ENCODE data around the gene CNDP1.
"Not testable (repeated sequence)": the region's sequence is repeated elsewhere in the genome, so short reads cannot be mapped to it uniquely, and the experiment has no call there.

The CNDP1 gene

GRCh38 chr18:74520096-74520833, 14.0 kb upstream of the CNDP1 start:
- DNase-seq (ENCODE audit: low read depth) = no peak

- DNase-seq (ENCODE audit: low read depth) = no peak
Measured at GRCh38 chr18:74521068-74521725, 13.1 kb upstream of the CNDP1 start.

GRCh38 chr18:74522635-74523548, 11.4 kb upstream of the CNDP1 start:
- DNase-seq (ENCODE audit: low read depth) = no peak

- no peak for DNase-seq (ENCODE audit: low read depth)
Measured at GRCh38 chr18:74524097-74524496, 10.2 kb upstream of the CNDP1 start.

- DNase-seq (ENCODE audit: low read depth) = not testable (repeated sequence)
Measured at GRCh38 chr18:74524915-74525314, 9.4 kb upstream of the CNDP1 start.

- DNase-seq (ENCODE audit: low read depth) = no peak
Measured at GRCh38 chr18:74525741-74526140, 8.6 kb upstream of the CNDP1 start.

- no peak for DNase-seq (ENCODE audit: low read depth)
Measured at GRCh38 chr18:74526488-74526887, 7.8 kb upstream of the CNDP1 start.

GRCh38 chr18:74528478-74528877, 5.8 kb upstream of the CNDP1 start:
- DNase-seq (ENCODE audit: low read depth) = no peak

- DNase-seq (ENCODE audit: low read depth) = no peak
Measured at GRCh38 chr18:74528913-74529312, 5.4 kb upstream of the CNDP1 start.

- no peak for DNase-seq (ENCODE audit: low read depth)
Measured at GRCh38 chr18:74529378-74529777, 4.9 kb upstream of the CNDP1 start.

GRCh38 chr18:74529811-74530583, 4.3 kb upstream of the CNDP1 start:
- no peak for DNase-seq (ENCODE audit: low read depth)

- DNase-seq (ENCODE audit: low read depth) = no peak
Measured at GRCh38 chr18:74530584-74530862, 3.8 kb upstream of the CNDP1 start.

- DNase-seq (ENCODE audit: low read depth) = no peak
Measured at GRCh38 chr18:74531043-74531442, 3.3 kb upstream of the CNDP1 start.

- no peak for DNase-seq (ENCODE audit: low read depth)
Measured at GRCh38 chr18:74532511-74533025, 1.7 kb upstream of the CNDP1 start.

GRCh38 chr18:74533666-74534065, 634 bp upstream of the CNDP1 start:
- no peak for DNase-seq (ENCODE audit: low read depth)

GRCh38 chr18:74534981-74535649, 815 bp downstream of the CNDP1 start:
- DNase-seq (ENCODE audit: low read depth) = no peak

- no peak for DNase-seq (ENCODE audit: low read depth)
Measured at GRCh38 chr18:74539289-74539688, 5.0 kb downstream of the CNDP1 start.

GRCh38 chr18:74540652-74541421, 6.5 kb downstream of the CNDP1 start:
- DNase-seq (ENCODE audit: low read depth) = no peak

- DNase-seq (ENCODE audit: low read depth) = no peak
Measured at GRCh38 chr18:74541703-74542555, 7.6 kb downstream of the CNDP1 start.

GRCh38 chr18:74544898-74545297, 10.6 kb downstream of the CNDP1 start:
- no peak for DNase-seq (ENCODE audit: low read depth)
